HCT116 (cell line): ENCODE results near the gene NR6A1. TPM values are rescaled to one million over a fixed set of nuclear protein-coding genes. Genes with fewer than 3 reads are reported as not detected.
A peak's percentile ranks its signal among the peaks of the same experiment; 100 is the strongest.

Experiments used
- ATAC-seq: fragments of 200-7000 bp; cut with Tn5 transposase; 2 replicates; pipeline ENCODE4 v1.9.1; 2020; ENCODE audit warnings: mild to moderate bottlenecking, moderate library complexity
- BruUV-seq: library from RNA; stranded (reverse); fragments of 400-500 nt; replicated peaks from 2 replicates; lab custom pipeline; 2021; lab: Mats Ljungman, UMichigan
- CTCF ChIA-PET: fragments of 300-600 bp; sonication (Branson Sonifier 250); formaldehyde crosslinking; loops from one replicate; lab custom pipeline; 2021; ENCODE audit warnings: antibody characterized with exemption; lab: Charles Lee
- POLR2A ChIA-PET: fragments of 300-600, 350-600 bp; sonication (Branson Sonifier 250); formaldehyde crosslinking; loops from one replicate; lab custom pipeline; 2021; ENCODE audit warnings: antibody characterized with exemption; lab: Charles Lee
- RAD21 ChIA-PET, 2 experiments: fragments of 300-600 bp; sonication (Branson Sonifier 250); formaldehyde crosslinking; loops; one replicate each; lab custom pipeline; 2023; ENCODE audit warnings: low total read pairs in 2 of 2; ENCODE audit not compliant: uncharacterized antibody in 2 of 2, unreplicated experiment in 2 of 2, low non-redundant PET in 1 of 2; lab: Charles Lee
- DNase-seq: peaks from one replicate; pipeline ENCODE4 v3.0.0-alpha.2; 2010; ENCODE audit warnings: low read depth, low spot score
- H2AFZ ChIP-seq: fragments of 200-600 bp; shearing (Covaris generic), sonication (generic); 2 replicates; pipeline ENCODE4 v1.6.1; 2017; ENCODE audit warnings: low read depth, mixed run types, mixed read lengths, antibody characterized with exemption, low read length; ENCODE audit not compliant: poor library complexity, severe bottlenecking
- H3K27ac ChIP-seq: 2 replicates; pipeline ENCODE4 v1.5.1; 2012; ENCODE audit warnings: low read depth, low read length
- H3K27me3 ChIP-seq: fragments of 200-600 bp; sonication (generic); 2 replicates; pipeline ENCODE4 v1.6.1; 2016; ENCODE audit warnings: mixed run types, low read length, mixed read lengths; ENCODE audit not compliant: insufficient read depth
- H3K36me3 ChIP-seq, 2 experiments: fragments of 200-500 bp in 1 of 2; fragments of 200-600 bp in 1 of 2; sonication (Bioruptor generic) in 1 of 2; sonication (generic) in 1 of 2; 2 replicates each; pipeline versions ENCODE4 v1.5.1 to v1.6.1; 2014 to 2016; ENCODE audit warnings: low read length in 2 of 2, inconsistent platforms in 1 of 2, mixed read lengths in 1 of 2, mixed run types in 1 of 2; ENCODE audit not compliant: insufficient read depth in 2 of 2, control insufficient read depth in 1 of 2
- H3K4me1 ChIP-seq, 2 experiments: fragments of 200-600 bp in 1 of 2; sonication (generic) in 1 of 2; 2 replicates each; pipeline versions ENCODE4 v1.5.1 to v1.6.1; 2012 to 2017; ENCODE audit warnings: low read length in 2 of 2, inconsistent platforms in 1 of 2, mild to moderate bottlenecking in 1 of 2, mixed read lengths in 1 of 2, mixed run types in 1 of 2, moderate library complexity in 1 of 2; ENCODE audit not compliant: insufficient read depth in 2 of 2, control insufficient read depth in 1 of 2
- H3K4me2 ChIP-seq: fragments of 200-600 bp; sonication (generic); 2 replicates; pipeline ENCODE4 v1.6.1; 2017; ENCODE audit warnings: mixed run types, low read length, mixed read lengths
- H3K4me3 ChIP-seq, 2 experiments: fragments of 200-600 bp in 1 of 2; sonication (generic) in 1 of 2; replicated peaks in 1 of 2; 2 replicates each; pipeline ENCODE4 v1.5.1; 2011 to 2016; ENCODE audit warnings: low read length in 2 of 2, control low read depth in 1 of 2, low read depth in 1 of 2, mild to moderate bottlenecking in 1 of 2, mixed read lengths in 1 of 2, mixed run types in 1 of 2
- H3K79me2 ChIP-seq: fragments of 200-600 bp; sonication (generic); 2 replicates; pipeline ENCODE4 v1.6.1; 2017; ENCODE audit warnings: mild to moderate bottlenecking, mixed run types, low read length, moderate library complexity, mixed read lengths; ENCODE audit not compliant: insufficient read depth
- H3K9ac ChIP-seq: fragments of 200-600 bp; sonication (generic); 2 replicates; pipeline ENCODE4 v1.6.1; 2016; ENCODE audit warnings: low read length, mixed read lengths
- H3K9me2 ChIP-seq: fragments of 200-600 bp; sonication (generic), shearing (Covaris generic); 2 replicates; pipeline ENCODE4 v1.6.1; 2017; ENCODE audit warnings: mixed run types, mild to moderate bottlenecking, moderate library complexity; ENCODE audit not compliant: insufficient read depth
- H3K9me3 ChIP-seq, 2 experiments: fragments of 200-500 bp in 1 of 2; fragments of 200-600 bp in 1 of 2; sonication (Bioruptor generic) in 1 of 2; sonication (generic) in 1 of 2; 2 replicates each; pipeline ENCODE4 v1.6.1; 2014 to 2017; ENCODE audit warnings: low read length in 2 of 2, mixed read lengths in 2 of 2, inconsistent platforms in 1 of 2, low read depth in 1 of 2, mild to moderate bottlenecking in 1 of 2, mixed run types in 1 of 2, moderate library complexity in 1 of 2; ENCODE audit not compliant: control insufficient read depth in 1 of 2, insufficient read depth in 1 of 2
- H4K20me1 ChIP-seq: fragments of 200-600 bp; sonication (generic), shearing (Covaris generic); 2 replicates; pipeline ENCODE4 v1.6.1; 2017; ENCODE audit warnings: mixed run types, mild to moderate bottlenecking, moderate library complexity; ENCODE audit not compliant: insufficient read depth
- ATF3 ChIP-seq: IDR thresholded peaks from 2 replicates; pipeline ENCODE4 v1.6.1; 2012
- CBX3 ChIP-seq: IDR thresholded peaks from 2 replicates; pipeline ENCODE4 v1.6.1; 2012; ENCODE audit warnings: low read depth
- CEBPB ChIP-seq: IDR thresholded peaks from 2 replicates; pipeline ENCODE4 v1.6.1; 2012; ENCODE audit warnings: low read depth
- EGR1 ChIP-seq: IDR thresholded peaks from 2 replicates; pipeline ENCODE4 v1.6.1; 2012; ENCODE audit warnings: low read depth
- EZH2 ChIP-seq: fragments of 200-600 bp; sonication (generic); IDR thresholded peaks from 2 replicates; pipeline ENCODE4 v1.6.1; 2017; ENCODE audit warnings: antibody characterized with exemption, mixed run types
- EZH2phosphoT487 ChIP-seq: fragments of 200-600 bp; IDR thresholded peaks from 2 replicates; pipeline ENCODE4 v1.6.1; 2018; ENCODE audit warnings: antibody characterized with exemption, borderline replicate concordance
- FOSL1 ChIP-seq: IDR thresholded peaks from 2 replicates; pipeline ENCODE4 v1.6.1; 2012; ENCODE audit warnings: low read depth
- MAX ChIP-seq: IDR thresholded peaks from 2 replicates; pipeline ENCODE4 v1.6.1; 2012
- POLR2A ChIP-seq: IDR thresholded peaks from 2 replicates; pipeline ENCODE4 v1.7.0; 2011; ENCODE audit warnings: borderline replicate concordance; ENCODE audit not compliant: insufficient read depth, insufficient read length; ENCODE audit errors: extremely low read depth
- POLR2AphosphoS5 ChIP-seq: IDR thresholded peaks from 2 replicates; pipeline ENCODE4 v1.6.1; 2011; ENCODE audit warnings: mild to moderate bottlenecking, low read depth, low read length, moderate library complexity
- RAD21 ChIP-seq: IDR thresholded peaks from 2 replicates; pipeline ENCODE4 v1.6.1; 2012; ENCODE audit warnings: low read depth, mild to moderate bottlenecking
- REST ChIP-seq: IDR thresholded peaks from 2 replicates; pipeline ENCODE4 v1.6.1; 2012; ENCODE audit warnings: low read depth
- SIN3A ChIP-seq: IDR thresholded peaks from 2 replicates; pipeline ENCODE4 v1.6.1; 2012; ENCODE audit warnings: low read depth
- SP1 ChIP-seq: IDR thresholded peaks from 2 replicates; pipeline ENCODE4 v1.6.1; 2012; ENCODE audit warnings: low read depth
- TCF7L2 ChIP-seq: IDR thresholded peaks from 2 replicates; pipeline ENCODE4 v1.7.0; 2011; ENCODE audit warnings: borderline replicate concordance, inconsistent platforms; ENCODE audit not compliant: insufficient read depth, insufficient read length; ENCODE audit errors: extremely low read depth
- YY1 ChIP-seq: IDR thresholded peaks from 2 replicates; pipeline ENCODE4 v1.6.1; 2011; ENCODE audit warnings: low read length, low read depth, moderate library complexity, mild to moderate bottlenecking; ENCODE audit not compliant: insufficient replicate concordance; ENCODE audit errors: extremely low read depth
- ZBTB33 ChIP-seq: IDR thresholded peaks from 2 replicates; pipeline ENCODE4 v1.6.1; 2011; ENCODE audit warnings: mild to moderate bottlenecking, low read length, moderate library complexity; ENCODE audit not compliant: insufficient replicate concordance; ENCODE audit errors: extremely low read depth
- ZFX ChIP-seq: fragments of 450-650 bp; IDR thresholded peaks from 2 replicates; pipeline ENCODE4 v1.6.1; 2017
- ZNF274 ChIP-seq: fragments of 200-500 bp; sonication (Bioruptor generic); IDR thresholded peaks from 2 replicates; pipeline ENCODE4 v1.6.1; 2014; ENCODE audit warnings: mild to moderate bottlenecking, low read depth, low read length, inconsistent platforms
- intact Hi-C: fragments of 100-400 bp; cut with micrococcal nuclease; formaldehyde crosslinking; loops from 2 replicates; pipeline ENCODE4 v1.10.0; 2022
- total RNA-seq: library from RNA; stranded (reverse); gene quantifications from one replicate; pipeline ENCODE4 v1.2.1, GENCODE V29; 2021; ENCODE audit not compliant: unreplicated experiment

The NR6A1 gene
- total RNA-seq, 1 experiment from 2014 or later, result 9.9 TPM

- Histone ChIP-seq H3K27me3 (no peaks in the 10 kb centered on the region), H3K27ac (peak overlapping the region; percentile 91; the same call in 1 of the 2 replicates), H4K20me1 (no peaks in the 10 kb centered on the region), H3K4me3 (no peak overlapping the region), H3K36me3 (no peaks in the 10 kb centered on the region), H3K9ac (peak overlapping the region; percentile 75; the same call in 1 of the 2 replicates), H3K9me3 (no peaks in the 10 kb centered on the region), H3K4me2 (peak overlapping the region; percentile 98), H3K79me2 (no peaks in the 10 kb centered on the region), H2AFZ (no peak overlapping the region), H3K9me2 (no peaks in the 10 kb centered on the region), H3K4me1 (peaks cover 53 to 71% of the 10 kb centered on the region in 2 experiments)
- DNase-seq (no peak), ATAC-seq (no peak)
- intact Hi-C loops, result loop anchor here (2.0 kb wide), 1 partner anchor 39 kb away; the partner anchor contains the start of gene WDR38
- no TSS peak for BruUV-seq
- CTCF ChIA-PET, result interaction anchor here (1.0 to 2.6 kb wide), 4 partner anchors 19 to 41 kb away, joined by 3 to 15 read pairs (median 7); partner anchors contain the start of gene WDR38
- POLR2A ChIA-PET, result interaction anchor here (1.7 kb wide), 1 partner anchor 19 kb away, joined by 5 read pairs; no protein-coding TSS in a partner anchor
- no peak for TF ChIP-seq SIN3A
- TF ChIP-seq MAX, result no peak
- TF ChIP-seq EZH2phosphoT487, result no peak
- TF ChIP-seq SP1, result no peak
- no peak for TF ChIP-seq RAD21
- TF ChIP-seq TCF7L2, result no peak
- no peak for TF ChIP-seq REST
- TF ChIP-seq EGR1, result no peak
- no peak for TF ChIP-seq ZFX
- TF ChIP-seq ZBTB33, result no peak
- TF ChIP-seq POLR2AphosphoS5, result no peak
- TF ChIP-seq ATF3, result no peak
- TF ChIP-seq YY1, result no peak
- TF ChIP-seq CBX3, result no peak
- TF ChIP-seq ZNF274, result no peak
- no peak for TF ChIP-seq FOSL1
- no peak for TF ChIP-seq EZH2
- no peak for TF ChIP-seq CEBPB
- no peak for TF ChIP-seq POLR2A
- RAD21 ChIA-PET, result no interaction called here
Observed at GRCh38 chr9:124813501-124814163, 42.5 kb upstream of the NR6A1 start.
